HG02763 (cell line): Measurements from ENCODE around the gene CLEC17A.
"Not testable (repeated sequence)": the region's sequence is repeated elsewhere in the genome, so short reads cannot be mapped to it uniquely, and the experiment has no call there.

ENCODE experiments used
- ATAC-seq: cut with Tn5 transposase; IDR thresholded peaks from one replicate; pipeline ENCODE4 v1.9.1; 2021; ENCODE audit warnings: mild to moderate bottlenecking, moderate library complexity; ENCODE audit not compliant: unreplicated experiment

CLEC17A gene

GRCh38 chr19:14582894-14583340 is at the start of gene CLEC17A:
Gene CLEC17A (plus strand): TSS chr19:14583084. CDS start chr19:14583161, 77 bp downstream.
- no peak for ATAC-seq

DNA sequence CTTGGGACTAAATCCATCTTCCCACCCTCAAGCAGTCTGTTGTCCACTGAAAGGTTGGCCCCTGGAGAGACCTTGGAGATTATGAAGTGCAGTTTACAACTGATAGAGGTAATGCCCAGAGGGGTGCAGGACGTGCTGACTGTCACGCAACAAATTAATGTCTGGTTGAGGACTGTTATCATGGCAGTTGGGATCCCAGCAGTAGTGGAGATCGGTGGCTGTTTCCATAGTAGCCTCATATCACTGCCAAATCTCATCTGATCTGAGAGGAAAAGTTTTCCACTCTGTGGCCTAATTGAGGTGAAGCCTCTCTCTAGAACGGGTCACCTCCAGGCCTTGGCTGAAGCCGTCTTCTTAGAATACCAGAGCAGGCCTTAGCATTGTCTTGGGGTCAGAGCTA is 49.4 kb upstream of the CLEC17A start:
- ATAC-seq, result no peak

DNA sequence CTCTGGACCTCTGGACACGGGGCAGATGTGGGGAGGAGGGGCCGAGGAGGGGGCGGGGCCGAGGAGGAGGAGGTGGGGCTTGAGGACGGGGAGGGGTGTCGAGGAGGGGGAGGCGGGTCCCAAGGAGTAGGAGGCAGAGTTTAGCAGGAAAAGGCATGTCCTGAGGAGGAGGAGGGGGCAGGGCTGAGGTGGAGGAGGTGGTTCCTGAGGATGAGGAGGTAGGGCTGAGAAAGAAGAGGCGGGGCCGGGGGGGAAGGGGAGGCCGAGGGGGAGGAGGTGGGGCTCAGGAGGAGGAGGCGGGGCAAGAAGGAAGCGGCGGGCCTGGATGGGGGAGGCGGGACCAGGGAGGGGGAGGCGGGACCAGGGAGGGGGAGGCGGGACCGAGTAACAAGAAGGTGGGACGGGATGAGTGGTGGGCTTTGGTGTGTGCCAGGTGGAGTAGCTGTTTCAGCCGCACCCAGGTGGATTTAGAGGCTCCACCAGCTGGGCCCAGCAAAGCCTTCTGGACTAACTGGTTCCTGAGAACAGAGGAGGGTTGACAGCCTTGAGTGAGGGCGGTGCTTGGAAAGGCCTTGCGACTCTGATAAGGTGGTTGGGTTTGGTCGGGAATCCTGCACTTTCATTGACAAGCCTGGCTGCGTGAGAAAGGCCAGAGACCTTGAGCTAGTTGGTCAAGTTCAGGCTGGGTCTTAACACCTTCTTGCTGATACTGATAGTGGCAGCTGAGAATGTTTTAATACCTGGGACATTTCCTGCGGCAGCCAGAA is 45.8 kb upstream of the CLEC17A start:
- ATAC-seq, result no peak

DNA sequence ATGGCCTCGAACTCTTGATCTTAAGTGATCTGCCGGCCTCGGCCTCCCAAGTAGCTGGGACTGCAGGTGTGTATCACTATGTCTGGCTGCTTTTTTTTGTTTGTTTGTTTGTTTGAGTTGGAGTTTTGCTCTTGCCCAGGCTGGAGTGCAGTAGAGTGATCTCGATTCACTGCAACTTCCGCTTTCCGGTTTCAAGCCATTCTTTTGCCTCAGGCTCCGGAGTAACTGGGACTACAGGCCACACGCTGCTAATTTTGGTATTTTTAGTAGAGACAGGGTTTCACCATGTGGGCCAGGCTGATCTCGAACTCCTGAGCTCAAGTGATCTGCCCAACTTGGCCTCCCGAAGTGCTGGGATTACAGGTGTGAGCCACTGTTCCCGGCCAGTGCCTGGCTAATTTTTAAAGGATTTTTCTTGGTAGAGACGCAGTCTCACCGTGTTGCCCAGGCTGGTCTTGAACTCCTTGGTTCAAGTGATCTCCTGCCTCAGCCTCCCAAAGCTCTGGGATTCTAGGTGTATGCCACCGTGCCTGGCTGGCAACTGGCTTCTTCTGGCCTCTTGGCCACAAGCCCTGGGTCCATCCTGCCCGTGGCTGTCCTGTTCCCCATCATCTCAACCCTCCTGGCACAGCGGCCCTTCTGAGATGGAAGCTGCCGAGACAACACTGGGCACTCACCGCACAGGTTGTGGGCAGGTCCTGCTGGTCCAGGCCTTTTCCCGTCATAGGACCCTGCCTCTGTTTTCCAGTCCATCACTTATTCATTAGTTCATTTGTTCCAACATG is 42.0 kb upstream of the CLEC17A start:
- ATAC-seq, result no peak

- not testable (repeated sequence) for ATAC-seq
Measured at GRCh38 chr19:14541979-14542378, 40.9 kb upstream of the CLEC17A start.

GRCh38 chr19:14542711-14543328 is 40.1 kb upstream of the CLEC17A start:
- no peak for ATAC-seq

DNA sequence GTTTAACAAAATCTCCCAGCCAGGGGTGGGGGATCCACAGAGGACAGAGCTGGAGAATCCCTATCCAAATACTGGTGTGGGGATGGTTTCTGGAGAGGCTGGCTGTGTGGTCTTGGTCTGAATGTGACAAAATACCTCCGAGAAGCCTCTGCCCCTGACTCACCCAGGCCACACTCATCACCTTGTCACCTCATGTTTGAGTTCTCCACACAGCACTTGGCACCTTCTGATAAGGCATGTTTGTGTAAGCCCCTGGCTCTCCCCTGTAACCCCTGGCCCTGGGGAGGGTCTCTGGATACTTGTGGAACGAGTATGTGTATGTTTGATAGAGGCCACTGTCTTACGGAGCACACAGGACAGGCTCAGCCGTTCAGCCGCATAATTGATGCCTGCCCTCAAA is 38.8 kb upstream of the CLEC17A start:
- no peak for ATAC-seq

- no peak for ATAC-seq
Measured at GRCh38 chr19:14544977-14545715, 37.7 kb upstream of the CLEC17A start.

- no peak for ATAC-seq
Measured at GRCh38 chr19:14545716-14546082, 37.2 kb upstream of the CLEC17A start.

- ATAC-seq, result no peak
Measured at GRCh38 chr19:14550201-14550754, 32.6 kb upstream of the CLEC17A start.

- not testable (repeated sequence) for ATAC-seq
Measured at GRCh38 chr19:14551134-14552005, 31.5 kb upstream of the CLEC17A start.

DNA sequence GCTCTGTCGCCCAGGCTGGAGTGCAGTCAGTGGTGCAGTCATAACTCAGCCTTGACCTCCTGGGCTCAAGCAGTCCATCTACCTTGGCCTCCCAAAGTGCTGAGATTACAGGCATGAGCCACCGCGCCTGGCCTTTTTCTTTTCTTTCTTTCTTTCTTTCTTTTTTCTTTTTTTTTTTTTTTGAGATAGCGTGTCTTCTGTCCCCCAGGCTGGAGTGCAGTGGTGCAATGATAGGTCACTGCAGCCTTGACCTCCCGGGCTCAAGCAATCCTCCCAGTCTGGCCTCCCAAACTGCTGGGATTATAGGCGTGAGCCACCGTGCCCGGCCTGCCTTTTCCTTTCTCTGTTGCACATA is 30.9 kb upstream of the CLEC17A start:
- not testable (repeated sequence) for ATAC-seq

- ATAC-seq, result no peak
Measured at GRCh38 chr19:14553042-14553938, 29.6 kb upstream of the CLEC17A start.

- no peak for ATAC-seq
Measured at GRCh38 chr19:14553939-14554243, 29.0 kb upstream of the CLEC17A start.

DNA sequence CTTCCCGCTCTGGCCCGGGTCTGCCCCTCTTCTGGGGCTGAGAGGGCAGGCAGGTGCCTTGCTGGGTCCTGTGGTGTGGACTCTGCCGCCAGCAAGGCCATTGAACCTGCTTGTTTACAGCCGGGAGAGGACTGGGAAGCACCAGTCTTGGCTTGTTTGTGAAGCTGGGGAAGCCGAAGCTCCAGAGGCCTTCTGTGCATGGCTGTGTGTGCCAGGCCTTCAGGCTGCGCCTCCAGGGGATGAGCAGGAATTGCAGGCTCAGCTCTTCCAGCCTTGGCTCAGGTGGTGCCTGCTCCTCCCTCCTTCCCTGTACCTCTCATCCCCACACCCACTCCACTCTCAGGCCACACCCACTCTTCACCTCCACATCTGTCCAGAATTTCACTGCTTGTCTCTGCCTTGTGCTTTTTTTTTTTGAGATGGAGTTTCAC is 28.5 kb upstream of the CLEC17A start:
- no peak for ATAC-seq

DNA sequence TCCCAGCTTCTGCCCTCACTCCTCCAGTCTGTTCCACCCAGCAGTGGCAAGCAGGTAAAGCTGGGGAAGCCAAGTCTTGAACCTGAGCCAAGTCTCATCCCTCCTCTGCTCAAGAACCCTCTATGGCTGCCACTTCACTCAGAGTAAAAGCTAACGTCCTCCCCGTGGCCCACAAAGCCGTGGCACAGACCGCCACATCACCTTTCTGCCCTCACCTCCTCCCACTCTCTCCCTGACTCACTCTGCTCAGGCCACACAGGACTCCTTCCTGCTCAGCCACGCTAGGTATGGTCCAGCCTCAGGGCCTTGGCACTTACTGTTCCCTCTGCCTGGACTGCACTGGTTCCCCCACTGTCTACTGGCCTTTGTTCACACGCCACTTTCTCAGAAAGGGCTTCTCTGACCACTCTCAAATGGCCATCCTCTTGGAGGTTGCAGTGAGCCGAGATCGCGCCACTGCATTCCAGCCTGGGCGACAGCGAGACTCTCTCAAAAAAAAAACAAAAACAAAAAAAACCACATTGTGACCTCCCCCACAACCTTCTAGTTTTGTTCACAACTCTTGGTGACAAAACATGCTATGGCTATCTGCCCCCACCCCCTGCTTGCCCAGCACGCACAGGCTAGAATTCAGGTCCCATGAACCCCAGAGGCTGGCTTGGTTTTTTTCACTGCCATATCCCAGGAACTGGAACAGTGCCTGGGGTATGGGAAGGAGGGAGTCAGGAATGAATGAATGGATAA is 26.8 kb upstream of the CLEC17A start:
- ATAC-seq, result no peak

DNA sequence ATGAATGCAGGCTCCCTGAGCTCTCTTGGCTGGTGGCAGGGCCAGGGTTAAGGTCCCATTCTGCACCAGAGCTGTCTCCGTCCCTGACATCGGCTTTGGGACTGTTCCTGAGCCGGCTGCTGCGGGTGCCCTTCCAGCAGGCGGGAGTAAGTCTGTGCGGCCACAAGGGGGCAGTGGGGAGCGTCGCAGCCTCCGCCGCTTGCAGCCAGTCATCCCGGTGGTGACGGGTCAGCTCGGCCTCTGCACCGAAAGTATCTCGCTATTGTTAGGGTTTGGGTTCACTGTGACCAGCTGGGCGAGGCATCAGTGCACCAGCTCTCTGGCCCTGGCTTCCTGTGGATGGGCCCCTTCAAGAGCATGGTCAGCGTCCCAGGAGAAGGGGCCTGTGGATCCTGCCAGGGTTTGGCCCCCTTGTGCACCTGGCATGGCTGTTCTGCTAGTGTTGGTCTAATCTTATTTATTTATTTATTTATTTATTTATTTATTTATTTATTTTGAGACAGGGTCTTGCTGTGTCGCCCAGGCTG is 26.2 kb upstream of the CLEC17A start:
- ATAC-seq, result no peak
